ENCODE results near the gene RNF126.
"Not testable (repeated sequence)": the region's sequence is repeated elsewhere in the genome, so short reads cannot be mapped to it uniquely, and the experiment has no call there.

Gene RNF126

DNA sequence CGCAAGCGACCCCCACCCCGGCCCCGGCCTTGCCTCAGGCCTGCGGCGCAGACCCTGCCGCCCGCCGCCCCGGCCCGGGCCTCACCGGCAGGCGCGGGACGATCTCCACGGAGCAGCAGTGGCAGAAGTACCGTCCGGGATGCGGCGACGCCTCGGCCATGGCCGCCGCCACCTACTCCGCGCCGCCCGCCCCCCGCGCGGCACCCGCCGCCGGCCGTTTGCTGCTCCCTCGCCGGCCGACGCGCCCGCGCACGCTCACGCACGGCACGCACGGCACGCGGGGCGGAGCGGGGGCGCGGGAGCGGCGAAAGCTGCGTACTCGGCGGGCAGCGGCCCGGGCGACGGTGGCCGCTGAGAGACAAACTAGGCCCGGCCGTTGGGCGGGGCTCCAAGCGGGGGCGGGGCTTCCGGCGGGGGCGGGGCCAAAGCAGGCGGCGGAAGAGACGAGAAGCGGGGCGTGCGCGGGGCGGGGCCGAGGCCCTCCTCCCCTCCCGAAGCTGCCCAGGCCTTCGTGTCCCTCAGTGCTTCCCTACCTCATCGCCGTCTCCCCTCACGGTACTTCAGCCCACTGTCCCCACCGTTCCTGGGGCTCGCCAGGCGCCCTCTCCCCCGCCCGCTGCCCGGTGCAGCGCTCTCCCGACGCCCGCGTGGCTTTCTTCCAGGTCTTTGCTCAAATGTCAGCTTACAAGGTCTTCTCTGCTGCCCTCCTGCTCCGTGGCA lies at the start of gene RNF126:
TSS of gene RNF126 (minus strand) at position 253 of the 720 bp plus-strand sequence. CDS start at position 160, 93 bp downstream.
- no peak for FAIRE-seq

- no peak for FAIRE-seq
Observed at GRCh38 chr19:711254-711653, 48.2 kb upstream of the RNF126 start.

- FAIRE-seq: no peak
Observed at GRCh38 chr19:710767-711166, 47.8 kb upstream of the RNF126 start.

DNA sequence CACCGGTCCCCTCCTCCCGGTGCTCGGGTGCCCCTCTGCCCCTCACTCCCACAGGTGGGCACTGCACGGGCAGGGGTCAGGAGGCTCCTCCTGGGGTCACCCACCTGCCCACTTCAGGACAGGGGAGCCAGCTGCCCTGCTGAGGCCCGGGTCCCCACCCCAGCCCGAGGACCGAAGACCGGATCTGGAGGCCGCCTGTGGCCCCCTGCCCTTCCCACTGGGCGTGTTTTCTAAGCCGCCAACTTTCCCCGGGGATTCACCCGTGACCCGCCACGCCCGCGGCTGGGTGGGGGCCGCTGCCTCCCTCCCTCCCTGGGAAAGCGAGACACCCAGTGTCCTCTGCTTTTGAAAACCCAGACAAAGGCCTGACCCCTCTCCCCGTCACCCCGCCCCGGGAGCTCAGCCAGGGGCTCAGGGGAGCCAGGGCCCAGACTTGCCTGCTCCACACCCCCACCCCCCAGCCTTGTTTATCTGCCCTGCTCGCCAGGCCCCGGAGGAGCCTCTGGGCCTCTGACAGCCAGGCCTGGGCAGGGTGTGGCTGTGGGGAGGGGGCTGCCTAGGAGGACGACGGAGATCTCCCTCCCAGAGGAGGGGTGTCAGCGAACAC lies 47.1 kb upstream of the RNF126 start:
- no peak for FAIRE-seq

DNA sequence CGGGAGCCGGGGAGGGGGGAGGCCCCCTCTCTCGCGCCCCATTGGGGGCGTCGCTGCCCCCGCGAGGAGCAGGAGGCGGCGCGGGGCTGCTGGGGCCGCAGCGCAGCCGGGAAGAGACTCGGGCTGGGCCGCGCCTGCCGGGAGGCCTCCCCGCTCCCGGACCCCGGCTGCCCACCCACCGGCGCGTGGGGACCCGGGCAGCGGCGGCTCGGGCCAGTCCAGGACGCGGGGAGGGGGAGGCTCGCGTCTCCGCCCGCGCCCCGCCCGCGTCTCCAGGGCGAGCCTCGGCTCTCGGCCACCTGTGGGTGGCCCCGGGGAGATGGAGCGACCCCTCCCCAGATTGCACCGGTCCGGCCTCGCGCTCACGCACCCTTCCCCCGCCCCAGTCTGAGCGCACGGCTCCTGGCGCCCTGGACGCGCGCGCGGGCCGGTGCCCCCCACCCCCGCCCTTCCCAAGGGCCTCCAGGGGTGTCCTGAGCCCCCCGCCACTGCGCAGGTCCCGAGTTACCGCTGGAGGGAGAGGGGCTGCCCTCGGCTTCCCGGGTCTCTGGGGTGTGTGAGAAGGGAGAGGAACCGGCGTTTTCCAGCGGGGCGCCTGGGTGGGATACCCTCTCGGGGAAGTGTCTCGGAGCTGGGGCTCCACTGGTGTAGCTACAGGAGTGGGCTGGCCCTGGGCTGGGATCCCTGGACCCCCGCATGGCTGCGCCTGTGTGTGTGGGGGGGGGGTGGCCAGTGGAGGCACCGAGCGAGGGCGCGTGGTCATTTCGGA lies 46.4 kb upstream of the RNF126 start:
- no peak for FAIRE-seq

DNA sequence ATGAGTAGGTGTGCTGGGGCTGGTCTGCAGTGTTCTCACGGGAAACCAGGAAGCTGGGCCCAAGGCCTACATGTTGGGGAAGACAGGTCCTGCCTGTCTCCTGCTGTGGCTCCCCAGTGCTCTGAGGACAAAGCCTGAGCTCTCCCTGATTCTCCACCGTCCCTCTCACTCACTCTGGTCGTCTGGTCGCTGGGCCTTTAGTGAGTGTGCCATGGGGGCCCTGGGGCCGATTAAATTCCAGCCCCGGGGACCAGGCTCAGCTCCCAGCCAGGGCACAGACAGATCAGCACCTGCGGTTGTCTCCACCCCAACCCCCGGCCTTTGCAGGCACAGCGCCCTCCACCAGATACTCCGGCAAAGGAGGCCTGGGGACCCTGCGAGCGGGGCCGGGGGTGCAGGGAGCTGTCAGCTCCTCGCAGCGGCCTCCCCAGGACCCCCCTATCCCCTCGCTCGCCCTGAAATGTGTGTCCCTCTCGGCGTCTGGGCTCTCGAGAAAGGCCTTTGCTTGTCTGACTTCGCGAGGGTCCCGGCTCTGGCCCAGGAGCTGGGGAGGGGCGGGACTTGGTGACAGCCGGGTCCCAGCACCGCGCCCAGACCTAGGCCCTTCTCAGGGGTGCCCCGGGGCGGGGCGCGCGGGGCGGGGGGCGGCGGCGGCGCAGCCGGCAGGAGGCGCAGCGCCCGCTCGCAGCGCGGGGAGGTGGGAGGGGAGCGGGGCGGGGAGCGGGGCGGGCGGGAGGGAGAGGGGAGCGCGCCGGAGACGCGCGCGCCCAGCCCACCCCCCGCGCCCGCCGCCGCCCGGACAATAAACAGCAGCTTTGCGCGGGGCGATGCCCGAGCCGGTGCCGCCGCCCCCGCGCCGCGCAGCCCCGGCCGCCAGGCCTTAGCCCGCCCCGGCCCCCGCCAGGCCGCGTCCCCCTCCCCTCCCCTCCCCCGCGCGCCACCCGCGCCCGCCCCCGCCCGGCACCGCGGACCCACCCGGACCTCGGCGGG lies 45.4 kb upstream of the RNF126 start, which contains the start of gene PALM:
TSS of gene PALM (plus strand) at position 782 of the 990 bp plus-strand sequence. CDS start 212 bp downstream, outside the sequence.
- FAIRE-seq: no peak

- no peak for FAIRE-seq
Observed at GRCh38 chr19:704447-704741, 41.4 kb upstream of the RNF126 start.

DNA sequence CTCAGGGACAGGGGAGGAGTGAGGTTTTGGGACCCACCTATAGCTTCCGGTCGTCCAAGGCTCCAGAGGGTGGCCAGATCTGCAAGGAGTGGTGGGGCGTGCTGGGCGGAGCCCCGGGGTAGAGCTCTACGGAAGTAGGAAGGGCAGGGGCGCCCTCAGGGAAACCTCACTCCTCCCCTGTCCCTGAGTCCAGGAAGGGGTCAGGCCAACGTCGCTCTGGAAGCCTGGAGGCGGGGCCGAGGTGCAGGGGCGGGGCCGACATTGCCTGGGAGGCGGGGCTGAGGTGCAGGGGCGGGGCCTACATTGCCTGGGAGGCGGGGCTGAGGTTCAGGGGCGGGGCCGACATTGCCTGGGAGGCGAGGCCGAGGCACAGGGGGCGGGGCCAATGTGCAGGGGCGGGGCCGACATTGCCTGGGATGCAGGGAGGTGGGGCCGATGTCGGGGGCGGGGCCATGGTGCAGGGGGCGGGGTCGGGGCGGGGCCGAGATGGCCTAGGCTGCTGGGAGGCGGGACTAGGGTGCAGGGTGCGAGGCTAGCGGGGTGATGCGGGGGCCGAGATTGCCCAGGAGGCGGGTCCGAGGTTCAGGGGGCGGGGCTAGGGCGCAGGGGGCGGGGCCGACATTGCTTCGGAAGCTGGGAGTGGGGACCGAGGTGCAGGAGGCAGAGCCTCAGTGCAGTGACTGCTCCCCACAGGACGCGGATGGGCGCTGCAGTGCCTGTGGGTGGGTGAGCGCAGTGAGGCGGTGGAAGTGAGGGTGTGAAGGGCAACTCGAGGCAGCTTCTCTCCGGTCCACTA lies 40.8 kb upstream of the RNF126 start:
- FAIRE-seq: no peak

DNA sequence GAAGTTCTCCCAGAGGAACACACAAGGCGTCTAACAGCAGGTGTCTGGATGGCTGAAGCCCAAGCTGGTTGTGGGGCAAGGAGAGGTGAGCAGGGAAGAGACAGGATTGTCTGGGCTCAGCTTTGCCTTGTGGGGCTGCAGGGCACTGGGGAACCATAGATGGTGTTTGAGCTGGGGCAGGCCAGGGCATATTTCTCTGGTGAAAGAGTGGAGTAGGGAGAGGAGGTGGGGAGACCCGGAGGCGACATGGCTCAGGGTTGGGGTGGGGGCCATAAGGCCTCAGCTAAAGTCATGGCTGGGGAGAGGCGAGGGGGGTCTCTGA lies 40.3 kb upstream of the RNF126 start:
- FAIRE-seq: no peak

DNA sequence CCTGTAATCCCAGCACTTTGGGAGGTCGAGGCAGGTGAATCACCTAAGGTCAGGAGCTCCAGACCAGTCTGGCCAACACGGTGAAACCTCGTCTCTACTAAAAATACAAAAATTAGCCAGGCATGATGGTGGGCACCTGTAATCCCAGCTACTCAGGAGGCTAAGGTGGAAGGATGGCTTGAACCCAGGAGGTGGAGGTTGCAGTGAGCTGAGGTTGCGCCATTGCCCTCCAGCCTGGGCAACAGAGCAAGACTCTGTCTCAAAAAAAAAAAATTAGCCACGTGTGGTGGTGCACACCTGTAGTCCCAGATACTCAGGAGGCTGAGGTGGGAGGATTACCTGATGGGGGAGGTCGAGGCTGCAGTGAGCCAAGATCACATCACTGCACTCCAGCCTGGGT lies 39.8 kb upstream of the RNF126 start:
- not testable (repeated sequence) for FAIRE-seq

DNA sequence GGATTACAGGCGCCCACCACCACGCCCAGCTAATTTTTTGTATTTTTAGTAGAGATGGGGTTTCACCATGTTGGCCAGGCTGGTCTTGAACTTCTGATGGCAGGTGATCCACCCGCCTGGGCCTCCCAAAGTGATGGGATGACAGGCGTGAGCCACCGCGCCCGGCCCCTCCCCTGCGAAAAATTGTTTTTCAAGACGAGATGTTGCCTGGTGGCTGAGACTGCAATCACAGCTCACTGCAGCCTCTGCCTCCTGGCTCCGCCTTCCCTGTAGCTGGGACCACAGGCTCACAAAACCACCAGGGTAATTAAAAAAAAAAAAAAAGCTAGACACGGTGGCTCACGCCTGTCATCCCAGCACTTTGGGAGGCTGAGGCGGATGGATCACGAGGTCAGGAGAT lies 36.9 kb upstream of the RNF126 start:
- FAIRE-seq: not testable (repeated sequence)

GRCh38 chr19:698529-698928 lies 35.5 kb upstream of the RNF126 start:
- FAIRE-seq: not testable (repeated sequence)

DNA sequence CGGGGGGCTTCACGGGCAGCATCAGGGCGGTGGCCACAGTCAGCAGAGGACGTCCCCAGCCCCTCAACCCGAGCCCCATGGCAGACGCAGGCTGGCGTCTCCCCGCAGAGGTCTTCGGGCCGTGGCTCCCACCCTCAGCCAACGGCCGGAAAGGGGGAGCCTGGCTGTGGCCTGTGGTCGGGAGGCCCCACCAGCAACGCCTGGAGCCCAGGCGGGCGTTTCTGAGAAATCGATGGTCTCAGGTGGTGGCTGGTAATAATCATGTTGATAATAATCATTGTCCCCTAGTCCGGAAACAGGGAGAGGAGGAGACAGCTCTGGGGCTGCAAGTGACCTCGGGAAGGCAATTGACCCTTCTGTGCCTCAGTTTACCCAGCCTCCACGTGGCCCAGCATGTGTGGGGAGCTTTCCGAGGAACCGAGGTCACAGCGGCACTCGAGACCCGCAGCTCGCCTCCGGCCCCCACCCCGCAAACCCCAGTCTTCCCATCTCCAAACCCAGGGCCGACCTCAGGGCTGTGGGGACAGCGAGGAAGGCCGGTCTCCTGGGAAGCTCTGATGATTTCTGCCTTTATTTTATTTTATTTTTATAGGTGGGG lies 32.4 kb upstream of the RNF126 start, which contains the start of gene PRSS57:
TSS of gene PRSS57 (minus strand) at position 101 of the 598 bp plus-strand sequence. CDS start at position 79, 22 bp downstream.
- no peak for FAIRE-seq

DNA sequence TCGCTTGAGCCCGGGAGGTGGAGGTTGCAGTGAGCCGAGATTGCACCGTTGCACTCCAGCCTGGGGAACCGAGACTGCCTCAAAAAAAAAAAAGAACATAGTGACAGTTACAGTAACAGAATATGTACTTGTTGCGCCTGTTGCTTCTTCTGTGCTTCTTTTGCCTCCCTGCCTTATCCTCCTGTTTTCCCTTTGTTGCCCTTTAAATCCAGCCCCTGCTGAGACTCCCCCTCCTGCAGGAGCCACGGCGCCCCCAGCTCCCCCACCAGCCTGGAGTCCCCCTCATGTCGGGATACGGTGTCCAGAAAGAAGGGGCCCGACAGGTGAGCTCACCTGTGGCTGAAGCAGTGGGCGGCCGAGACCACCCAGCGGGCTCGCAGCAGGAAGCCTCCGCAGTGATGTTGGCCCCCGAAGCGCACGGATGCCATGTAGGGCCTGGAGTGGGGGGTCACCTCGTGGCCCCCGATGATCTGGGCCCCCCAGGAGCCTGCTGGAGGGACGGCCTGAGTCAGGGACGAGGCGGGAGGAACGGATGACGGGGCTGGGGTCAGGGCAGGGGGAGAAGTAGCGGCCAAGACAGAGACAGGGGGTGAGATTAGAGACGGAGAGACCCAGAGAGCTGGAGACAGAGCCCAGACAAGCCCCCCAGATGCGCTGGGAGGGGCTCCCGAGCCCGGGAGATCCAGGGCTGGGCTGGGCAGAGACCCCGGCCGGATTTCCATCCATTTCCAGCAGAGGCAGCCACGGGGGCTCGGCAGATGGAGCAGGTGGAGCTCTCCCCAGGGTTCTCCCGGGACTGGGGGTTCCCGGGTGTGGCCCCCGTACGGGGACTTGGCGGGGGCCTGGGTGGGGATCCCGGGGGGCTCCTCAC lies 31.7 kb upstream of the RNF126 start:
- FAIRE-seq: no peak

GRCh38 chr19:690203-690602 lies 27.2 kb upstream of the RNF126 start:
- no peak for FAIRE-seq

DNA sequence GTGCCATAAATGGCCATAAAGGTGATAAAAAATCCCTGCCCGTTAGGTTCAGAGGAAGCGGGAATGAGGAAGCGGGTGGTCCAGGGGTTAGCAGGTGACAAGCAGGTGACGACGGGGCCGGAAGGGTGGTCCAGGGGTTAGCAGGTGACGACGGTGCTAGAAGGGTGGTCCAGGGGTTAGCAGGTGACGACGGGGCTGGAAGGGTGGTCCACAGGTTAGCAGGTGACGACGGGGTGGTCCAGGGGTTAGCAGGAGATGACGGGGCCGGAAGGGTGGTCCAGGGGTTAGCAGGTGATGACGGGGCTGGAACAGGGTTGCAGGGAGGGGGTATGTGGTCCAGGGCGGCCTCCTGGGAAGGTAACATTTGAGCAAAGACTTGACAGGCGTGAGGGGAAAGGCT lies 26.0 kb upstream of the RNF126 start:
- no peak for FAIRE-seq

DNA sequence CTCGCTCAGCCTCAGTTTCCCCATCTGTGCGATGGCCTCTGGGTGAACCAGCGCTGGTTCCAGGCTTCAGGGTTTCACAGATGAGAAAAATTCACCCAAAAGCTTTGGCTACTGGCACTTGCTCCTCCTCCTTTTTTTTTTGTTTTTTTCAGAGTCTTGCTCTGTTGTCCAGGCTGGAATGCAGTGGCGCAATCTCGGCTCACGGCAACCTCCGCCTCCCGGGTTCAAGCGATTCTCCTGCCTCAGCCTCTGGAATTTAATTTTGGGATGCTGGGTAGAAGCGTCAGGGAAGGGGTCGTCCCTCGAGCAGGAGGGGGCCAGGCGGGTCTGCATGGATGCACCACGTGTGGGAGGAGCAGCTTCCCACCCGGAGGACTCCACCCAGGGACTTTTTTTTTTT lies 25.2 kb upstream of the RNF126 start:
- FAIRE-seq: no peak

DNA sequence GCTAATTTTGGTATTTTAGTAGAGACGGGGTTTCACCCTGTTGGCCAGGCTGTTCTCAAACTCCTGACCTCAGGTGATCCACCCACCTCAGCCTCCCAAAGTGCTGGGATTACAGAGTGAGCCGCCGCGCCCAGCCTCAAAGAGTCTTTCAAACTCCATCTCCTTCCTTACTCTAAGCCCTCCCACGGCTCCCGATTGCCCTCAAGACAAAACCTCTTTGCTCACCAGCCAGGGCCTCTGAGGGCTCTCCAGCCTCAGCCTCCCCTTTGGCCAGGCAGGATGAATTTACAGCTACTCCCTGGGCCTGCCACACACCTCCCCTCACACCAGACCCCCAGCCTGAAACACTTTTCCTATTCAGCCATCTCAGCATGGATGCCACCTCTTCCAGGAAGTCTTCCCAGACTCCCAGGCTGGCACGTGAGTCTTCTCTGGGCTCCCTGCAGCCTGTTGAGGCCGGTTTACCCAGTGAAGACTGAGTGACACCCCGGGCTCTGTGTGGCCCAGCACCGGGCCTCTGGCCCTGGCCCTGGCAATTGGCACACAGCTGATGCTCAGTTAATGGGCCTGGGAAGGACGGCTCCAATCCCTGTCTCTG lies 24.7 kb upstream of the RNF126 start:
- no peak for FAIRE-seq

GRCh38 chr19:686589-687297 lies 23.7 kb upstream of the RNF126 start:
- FAIRE-seq: no peak

All from A204.1 (cell line).